Activated T-helper 17 cell treated with anti-CD3 and anti-CD28 coated beads, Interleukin-2, amount 50 U/mL, for 72 hours (primary cell): ENCODE results near the gene RBM19. TPM values are rescaled to one million over a fixed set of nuclear protein-coding genes. Genes with fewer than 3 reads are reported as not detected.
A peak's percentile ranks its signal among the peaks of the same experiment; 100 is the strongest.

Source experiments
- ATAC-seq: fragments of 150-1000 bp; cut with Tn5 transposase; replicated peaks from 2 replicates; pipeline ENCODE4 v1.10.0; 2021; ENCODE audit warnings: mild to moderate bottlenecking, moderate library complexity
- H3K27ac Mint-ChIP-seq: one replicate; pipeline ENCODE4 v1.8.0; 2022; ENCODE audit warnings: mixed read lengths
- H3K27me3 Mint-ChIP-seq: one replicate; pipeline ENCODE4 v1.8.0; 2022; ENCODE audit warnings: mixed read lengths
- H3K36me3 Mint-ChIP-seq: one replicate; pipeline ENCODE4 v1.8.0; 2022; ENCODE audit warnings: low read depth, mild to moderate bottlenecking, mixed read lengths
- H3K4me1 Mint-ChIP-seq: one replicate; pipeline ENCODE4 v1.8.0; 2022; ENCODE audit warnings: mixed read lengths
- H3K4me3 Mint-ChIP-seq: one replicate; pipeline ENCODE4 v1.8.0; 2022; ENCODE audit warnings: mild to moderate bottlenecking, mixed read lengths
- H3K9me3 Mint-ChIP-seq: one replicate; pipeline ENCODE4 v1.8.0; 2022; ENCODE audit warnings: mixed read lengths
- total RNA-seq, 2 donors: library from RNA; stranded (reverse); gene quantifications; one replicate each; pipeline ENCODE4 v1.2.3, GENCODE V29; 2022

RBM19 gene
- total RNA-seq, 2 donors from 2014 or later: 66.7 to 73.3 TPM

GRCh38 chr12:113835433-113835832 is 130.7 kb downstream of the RBM19 start:
- peaks cover 45% of the 10 kb centered on the region for H3K36me3 Mint-ChIP-seq
- no peak overlapping the region for H3K27ac Mint-ChIP-seq
- H3K4me3 Mint-ChIP-seq: no peak overlapping the region
- ATAC-seq: no peak
- H3K9me3 Mint-ChIP-seq: no peaks in the 10 kb centered on the region
- peaks cover 4% of the 10 kb centered on the region for H3K4me1 Mint-ChIP-seq
- no peaks in the 10 kb centered on the region for H3K27me3 Mint-ChIP-seq

GRCh38 chr12:113833422-113833821 is 132.7 kb downstream of the RBM19 start:
- ATAC-seq: no peak
- Mint-ChIP-seq H3K4me3 (no peak overlapping the region), H3K27ac (no peak overlapping the region), H3K9me3 (no peaks in the 10 kb centered on the region), H3K27me3 (no peaks in the 10 kb centered on the region), H3K4me1 (peaks cover 4% of the 10 kb centered on the region), H3K36me3 (peaks cover 35% of the 10 kb centered on the region)

- no peaks in the 10 kb centered on the region for H3K27me3 Mint-ChIP-seq
- no peaks in the 10 kb centered on the region for H3K9me3 Mint-ChIP-seq
- peaks cover 4% of the 10 kb centered on the region for H3K4me1 Mint-ChIP-seq
- no peak for ATAC-seq
- H3K36me3 Mint-ChIP-seq: peaks cover 40% of the 10 kb centered on the region
- H3K27ac Mint-ChIP-seq: no peak overlapping the region
- H3K4me3 Mint-ChIP-seq: no peak overlapping the region
Measured at GRCh38 chr12:113831476-113831875, 134.6 kb downstream of the RBM19 start.

DNA sequence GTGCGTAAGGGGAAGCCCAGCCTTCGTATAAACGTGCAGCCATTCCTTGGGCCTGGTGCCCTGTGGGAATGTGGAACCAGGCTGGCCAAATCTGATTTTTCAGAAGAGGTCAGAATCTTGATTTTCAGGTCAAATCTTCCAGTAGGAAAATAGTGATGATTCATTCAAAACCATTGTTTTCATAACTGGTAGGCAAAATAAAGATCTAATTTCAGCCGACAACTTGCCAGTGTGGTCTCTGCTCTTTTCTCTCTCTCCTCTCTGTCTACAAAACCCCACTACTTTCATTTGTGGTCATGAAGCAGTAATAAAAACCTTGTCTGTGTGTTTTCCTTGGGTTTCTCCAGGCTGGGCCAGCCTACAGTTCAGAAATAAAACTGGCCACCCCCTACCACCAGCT is 135.1 kb downstream of the RBM19 start:
- H3K4me3 Mint-ChIP-seq: no peak overlapping the region
- peaks cover 41% of the 10 kb centered on the region for H3K36me3 Mint-ChIP-seq
- peaks cover 8% of the 10 kb centered on the region for H3K4me1 Mint-ChIP-seq
- no peaks in the 10 kb centered on the region for H3K9me3 Mint-ChIP-seq
- H3K27ac Mint-ChIP-seq: no peak overlapping the region
- H3K27me3 Mint-ChIP-seq: no peaks in the 10 kb centered on the region
- ATAC-seq: no peak

DNA sequence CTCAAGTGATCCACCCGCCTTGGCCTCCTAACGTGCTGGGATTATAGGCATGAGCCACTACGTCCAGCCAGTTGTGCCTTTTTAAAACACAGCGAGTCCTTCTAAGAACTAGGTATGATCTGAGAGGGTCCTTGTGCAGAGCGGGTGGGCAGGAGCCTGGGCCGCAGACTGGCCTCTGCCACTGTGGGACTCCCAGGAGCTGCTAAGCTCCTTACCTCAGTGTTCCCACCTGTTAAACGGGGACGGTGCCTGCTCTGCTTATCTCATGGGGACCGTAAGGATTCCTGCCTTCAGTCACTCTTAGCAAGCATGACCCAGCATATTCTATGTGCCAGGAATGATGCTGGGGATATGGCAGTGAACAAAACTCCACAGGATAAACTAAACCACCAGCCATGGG is 136.9 kb downstream of the RBM19 start:
- H3K27ac Mint-ChIP-seq: no peak overlapping the region

DNA sequence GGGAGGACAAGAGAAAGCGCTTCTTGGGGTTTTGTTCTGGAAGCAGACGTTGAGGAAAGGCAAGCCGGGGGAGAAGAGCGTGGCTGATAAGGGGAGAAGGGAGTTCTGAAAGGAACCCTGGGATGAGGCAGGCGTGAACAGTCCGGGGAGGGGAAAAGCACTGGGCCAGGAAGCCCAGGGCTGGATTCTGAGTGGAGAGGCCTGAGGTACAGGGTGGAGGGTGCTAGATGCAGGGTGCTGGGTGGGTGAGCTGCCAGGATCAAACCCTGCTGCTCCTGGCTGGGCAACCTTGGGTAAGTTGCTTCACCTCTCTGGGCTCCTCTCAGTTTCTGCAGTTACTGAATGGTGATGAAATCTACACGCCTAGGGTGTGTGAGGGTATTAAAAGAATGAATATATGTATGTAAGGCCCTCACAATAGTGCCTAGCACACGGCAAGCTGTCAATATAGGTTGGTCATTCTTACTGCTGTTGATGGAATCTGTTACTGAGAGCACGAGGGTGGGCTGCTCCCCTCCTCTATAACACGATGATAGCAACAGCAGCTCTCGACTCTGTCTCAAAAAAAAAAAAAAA is 138.5 kb downstream of the RBM19 start:
- H3K27me3 Mint-ChIP-seq: no peaks in the 10 kb centered on the region
- H3K36me3 Mint-ChIP-seq: peaks cover 37% of the 10 kb centered on the region
- no peak for ATAC-seq
- no peaks in the 10 kb centered on the region for H3K9me3 Mint-ChIP-seq
- no peak overlapping the region for H3K4me3 Mint-ChIP-seq
- no peak overlapping the region for H3K27ac Mint-ChIP-seq
- peaks cover 5% of the 10 kb centered on the region for H3K4me1 Mint-ChIP-seq

More for the DNA sequence above, 136.9 kb downstream of the RBM19 start:
- H3K9me3 Mint-ChIP-seq: no peaks in the 10 kb centered on the region
- H3K4me1 Mint-ChIP-seq: peaks cover 5% of the 10 kb centered on the region
- ATAC-seq: no peak
- peaks cover 44% of the 10 kb centered on the region for H3K36me3 Mint-ChIP-seq
- no peaks in the 10 kb centered on the region for H3K27me3 Mint-ChIP-seq
- no peak overlapping the region for H3K4me3 Mint-ChIP-seq

DNA sequence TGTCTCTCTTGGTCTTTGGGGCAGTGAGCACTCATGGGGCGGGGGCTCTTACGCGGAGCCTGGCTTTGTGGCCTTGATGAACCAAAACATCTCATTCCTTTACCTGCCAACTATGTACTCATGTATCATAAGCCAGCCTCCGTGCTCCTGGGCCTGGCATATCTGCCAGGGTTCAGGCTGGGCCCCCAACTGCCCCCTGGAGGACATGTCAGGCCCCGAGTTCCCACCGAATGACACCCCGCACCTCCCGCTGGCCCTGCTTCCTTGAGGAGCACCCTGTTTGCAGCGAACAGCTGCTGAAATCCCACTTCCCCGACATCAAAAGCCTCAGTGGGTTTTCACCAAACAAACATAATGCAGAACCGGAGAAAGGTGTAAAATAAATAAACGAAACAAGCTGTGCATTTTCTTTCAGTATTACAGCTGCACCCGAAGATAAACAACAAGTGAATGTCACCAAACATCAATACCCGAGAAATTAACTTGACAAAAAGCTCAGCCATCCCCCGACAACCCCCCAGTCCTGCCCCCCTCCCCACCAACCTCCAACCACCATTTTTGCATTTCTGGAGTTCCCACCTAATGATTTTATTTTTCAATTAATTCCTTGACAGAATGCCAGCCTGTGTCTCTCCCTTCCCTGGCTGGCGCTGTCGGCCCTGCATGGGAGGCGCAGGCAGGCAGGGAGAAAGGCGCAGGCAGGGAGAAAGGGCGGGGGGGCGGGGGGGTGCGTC is 139.2 kb downstream of the RBM19 start:
- ATAC-seq: no peak
- Mint-ChIP-seq H3K4me3 (no peak overlapping the region), H3K27ac (no peak overlapping the region), H3K36me3 (peaks cover 38% of the 10 kb centered on the region), H3K9me3 (no peaks in the 10 kb centered on the region), H3K27me3 (no peaks in the 10 kb centered on the region), H3K4me1 (peaks cover 5% of the 10 kb centered on the region)

DNA sequence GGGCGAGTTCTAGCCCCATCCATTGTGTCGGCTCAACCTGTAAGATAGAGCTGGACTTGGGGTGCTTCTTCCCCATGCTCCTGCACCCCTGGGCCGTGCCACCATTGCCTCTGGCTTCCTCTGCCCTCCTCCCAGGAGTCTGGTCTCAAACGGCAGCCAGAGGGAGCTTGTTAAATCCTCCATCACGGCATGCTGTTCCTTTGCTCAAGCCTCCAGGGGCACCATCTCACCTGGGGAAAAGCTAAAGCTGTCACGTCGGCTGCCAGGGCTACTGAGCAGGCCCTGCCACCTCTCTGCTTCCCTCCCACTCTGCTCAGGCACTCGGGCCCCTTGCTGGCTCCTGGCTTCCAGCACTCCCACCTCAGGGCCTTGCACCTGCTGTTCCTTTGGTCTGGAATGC is 140.4 kb downstream of the RBM19 start:
- Mint-ChIP-seq H3K27ac (peak overlapping the region; percentile 52), H3K9me3 (no peaks in the 10 kb centered on the region), H3K4me3 (no peak overlapping the region), H3K27me3 (no peaks in the 10 kb centered on the region), H3K4me1 (peaks cover 5% of the 10 kb centered on the region), H3K36me3 (peaks cover 38% of the 10 kb centered on the region)
- no peak for ATAC-seq

DNA sequence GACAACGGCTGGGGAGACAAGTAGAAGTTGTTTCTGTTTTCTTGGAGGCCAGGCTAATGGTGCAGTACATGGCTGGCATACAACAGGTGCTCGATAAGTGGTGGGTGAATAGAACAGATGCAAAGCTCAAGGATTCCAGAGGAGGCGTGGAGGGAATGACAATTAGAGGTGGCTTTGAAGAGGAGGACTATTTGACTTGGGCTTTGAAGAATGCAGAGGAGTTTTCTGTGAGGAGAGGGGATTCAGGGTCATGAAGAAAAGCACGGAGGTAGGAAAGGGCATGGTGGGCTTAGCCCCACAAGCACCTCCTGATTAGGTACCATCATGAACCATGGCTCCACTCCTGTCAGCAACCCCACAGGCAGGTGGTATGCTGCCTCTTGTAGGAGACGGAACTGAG is 142.3 kb downstream of the RBM19 start:
- ATAC-seq: no peak
- Mint-ChIP-seq H3K36me3 (peaks cover 48% of the 10 kb centered on the region), H3K27me3 (no peaks in the 10 kb centered on the region), H3K4me3 (no peak overlapping the region), H3K27ac (no peak overlapping the region), H3K9me3 (no peaks in the 10 kb centered on the region), H3K4me1 (peaks cover 5% of the 10 kb centered on the region)

- Mint-ChIP-seq H3K4me1 (peaks cover 5% of the 10 kb centered on the region), H3K27ac (no peak overlapping the region), H3K4me3 (no peak overlapping the region), H3K36me3 (peaks cover 54% of the 10 kb centered on the region), H3K27me3 (no peaks in the 10 kb centered on the region), H3K9me3 (no peaks in the 10 kb centered on the region)
- no peak for ATAC-seq
Measured at GRCh38 chr12:113823016-113823415, 143.1 kb downstream of the RBM19 start.

- Mint-ChIP-seq H3K9me3 (no peaks in the 10 kb centered on the region), H3K4me1 (no peaks in the 10 kb centered on the region), H3K4me3 (no peak overlapping the region), H3K27ac (no peak overlapping the region), H3K36me3 (peaks cover 59% of the 10 kb centered on the region), H3K27me3 (no peaks in the 10 kb centered on the region)
- no peak for ATAC-seq
Measured at GRCh38 chr12:113820842-113821241, 145.3 kb downstream of the RBM19 start.

DNA sequence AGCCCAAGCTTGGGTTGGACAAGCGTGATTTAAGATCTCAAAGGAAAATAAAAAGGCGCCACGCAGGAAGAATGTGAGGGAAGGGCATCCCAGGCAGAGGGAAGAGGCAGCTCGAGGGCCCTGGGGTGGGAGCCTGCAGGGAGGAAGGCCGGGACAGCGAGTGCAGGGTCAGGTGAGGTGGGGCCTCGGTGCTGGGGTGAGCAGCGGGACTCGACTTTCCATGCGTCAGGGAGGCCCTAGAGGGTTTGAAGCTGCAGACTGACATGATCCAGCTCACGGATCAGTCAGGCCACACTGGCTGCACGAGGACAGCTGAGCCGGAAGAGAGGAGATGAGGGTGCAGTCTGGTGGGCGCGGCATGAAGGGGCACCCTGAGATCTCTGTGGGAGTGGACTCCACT is 145.8 kb downstream of the RBM19 start:
- H3K4me3 Mint-ChIP-seq: no peak overlapping the region
- no peak overlapping the region for H3K27ac Mint-ChIP-seq
- H3K27me3 Mint-ChIP-seq: no peaks in the 10 kb centered on the region
- ATAC-seq: peak; percentile 11
- H3K9me3 Mint-ChIP-seq: no peaks in the 10 kb centered on the region
- no peaks in the 10 kb centered on the region for H3K4me1 Mint-ChIP-seq
- H3K36me3 Mint-ChIP-seq: peaks cover 63% of the 10 kb centered on the region

GRCh38 chr12:113819495-113819894 is 146.6 kb downstream of the RBM19 start:
- Mint-ChIP-seq H3K9me3 (no peaks in the 10 kb centered on the region), H3K4me3 (no peak overlapping the region), H3K4me1 (no peaks in the 10 kb centered on the region), H3K27ac (no peak overlapping the region), H3K36me3 (peaks cover 64% of the 10 kb centered on the region), H3K27me3 (no peaks in the 10 kb centered on the region)
- ATAC-seq: no peak

DNA sequence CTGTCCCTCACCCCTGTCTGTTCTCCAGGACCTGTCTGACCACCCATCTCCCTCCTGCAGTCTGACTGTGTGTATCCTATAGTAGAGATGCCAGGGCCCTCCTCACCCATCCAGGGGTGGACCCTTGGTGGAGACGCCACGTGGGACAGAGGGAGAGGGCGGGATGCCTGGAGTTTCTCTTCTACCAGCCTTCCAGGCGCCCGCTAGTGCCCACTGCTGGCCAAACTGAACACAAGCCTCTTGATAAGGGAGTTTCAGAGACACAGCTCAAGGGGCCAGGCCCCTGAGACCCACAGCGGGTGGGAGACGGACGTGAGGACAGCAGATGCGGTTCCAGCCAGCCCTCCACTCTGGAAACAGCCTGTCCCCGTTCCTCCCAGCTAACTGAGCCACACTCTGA is 147.3 kb downstream of the RBM19 start:
- Mint-ChIP-seq H3K27ac (no peak overlapping the region), H3K36me3 (peaks cover 62% of the 10 kb centered on the region), H3K9me3 (no peaks in the 10 kb centered on the region), H3K4me3 (no peak overlapping the region), H3K27me3 (no peaks in the 10 kb centered on the region), H3K4me1 (no peaks in the 10 kb centered on the region)
- no peak for ATAC-seq

- Mint-ChIP-seq H3K27ac (no peak overlapping the region), H3K4me3 (no peak overlapping the region), H3K9me3 (no peaks in the 10 kb centered on the region), H3K27me3 (no peaks in the 10 kb centered on the region), H3K36me3 (peaks cover 61% of the 10 kb centered on the region), H3K4me1 (no peaks in the 10 kb centered on the region)
- ATAC-seq: no peak
Measured at GRCh38 chr12:113818283-113818682, 147.8 kb downstream of the RBM19 start.
